GM18507 (cell line): ENCODE data around the gene CACNA2D2.

Experiments used
- DNase-seq: peaks from one replicate; pipeline ENCODE4 v3.0.0; 2011; ENCODE audit warnings: low read depth; ENCODE audit not compliant: insufficient read length; ENCODE audit errors: extremely low spot score
- FAIRE-seq: peaks from 2 replicates; lab custom pipeline; 2011; peaks lifted over from hg19 to GRCh38; lab: Jason Lieb, UNC

Gene CACNA2D2

GRCh38 chr3:50441424-50442217 lies 61.8 kb downstream of the CACNA2D2 start:
- FAIRE-seq = no peak
- DNase-seq = no peak

GRCh38 chr3:50436114-50436674 lies 67.2 kb downstream of the CACNA2D2 start:
- FAIRE-seq (peak; percentile 73), DNase-seq (peak; percentile 66)

GRCh38 chr3:50435371-50436113 lies 67.9 kb downstream of the CACNA2D2 start:
- DNase-seq (no peak), FAIRE-seq (no peak)

GRCh38 chr3:50433954-50434353 lies 69.5 kb downstream of the CACNA2D2 start:
- FAIRE-seq = no peak
- DNase-seq = no peak

- FAIRE-seq = no peak
Measured at GRCh38 chr3:50430950-50431435, 72.4 kb downstream of the CACNA2D2 start.

GRCh38 chr3:50430191-50430590 lies 73.2 kb downstream of the CACNA2D2 start:
- no peak for FAIRE-seq
- DNase-seq = no peak

More at GRCh38 chr3:50430950-50431435, 72.4 kb downstream of the CACNA2D2 start:
- DNase-seq = no peak

GRCh38 chr3:50428007-50428633 lies 75.3 kb downstream of the CACNA2D2 start:
- FAIRE-seq = no peak

GRCh38 chr3:50427217-50427616 lies 76.2 kb downstream of the CACNA2D2 start:
- FAIRE-seq (no peak), DNase-seq (no peak)

More at GRCh38 chr3:50428007-50428633, 75.3 kb downstream of the CACNA2D2 start:
- no peak for DNase-seq

GRCh38 chr3:50425911-50426310 lies 77.5 kb downstream of the CACNA2D2 start:
- FAIRE-seq (no peak), DNase-seq (no peak)

GRCh38 chr3:50423543-50423942 lies 79.9 kb downstream of the CACNA2D2 start:
- DNase-seq (no peak), FAIRE-seq (no peak)

GRCh38 chr3:50422153-50422552 lies 81.3 kb downstream of the CACNA2D2 start:
- FAIRE-seq (no peak), DNase-seq (no peak)

- DNase-seq (no peak), FAIRE-seq (no peak)
Measured at GRCh38 chr3:50419595-50420370, 83.7 kb downstream of the CACNA2D2 start.

GRCh38 chr3:50418850-50419249 lies 84.6 kb downstream of the CACNA2D2 start:
- no peak for DNase-seq
- FAIRE-seq = no peak

GRCh38 chr3:50417637-50418033 lies 85.8 kb downstream of the CACNA2D2 start:
- DNase-seq (no peak), FAIRE-seq (no peak)

- DNase-seq (no peak), FAIRE-seq (no peak)
Measured at GRCh38 chr3:50416736-50417636, 86.4 kb downstream of the CACNA2D2 start.

GRCh38 chr3:50415816-50416215 lies 87.6 kb downstream of the CACNA2D2 start:
- DNase-seq = no peak
- no peak for FAIRE-seq

- DNase-seq (no peak), FAIRE-seq (no peak)
Measured at GRCh38 chr3:50415061-50415460, 88.4 kb downstream of the CACNA2D2 start.

- DNase-seq = no peak
- no peak for FAIRE-seq
Measured at GRCh38 chr3:50414616-50415015, 88.8 kb downstream of the CACNA2D2 start.
